ENCODE results near the gene ADRA1B. TPM values are rescaled to one million over a fixed set of nuclear protein-coding genes. Genes with fewer than 3 reads are reported as not detected.
A peak's percentile ranks its signal among the peaks of the same experiment; 100 is the strongest.

ADRA1B gene
- total and polyA plus RNA-seq, 4 donors: 2.1 to 11.6 (median 7.0) TPM

GRCh38 chr5:159899067-159900049 lies 16.9 kb upstream of the ADRA1B start:
- H3K4me1 ChIP-seq (ENCODE audit: control insufficient read depth, insufficient read depth, low read length): peaks cover 4% of the 10 kb centered on the region
- H3K9me3 ChIP-seq (ENCODE audit: control insufficient read depth, insufficient read depth, low read length): no peaks in the 10 kb centered on the region
- 73% methylated on average over 2 of the region's 4 CpGs for WGBS (ENCODE audit: insufficient coverage)
- H3K4me3 ChIP-seq (ENCODE audit: low read depth, low read length): no peak overlapping the region
- no peak overlapping the region for H3K27ac ChIP-seq (ENCODE audit: low read depth, low read length)
- no peaks in the 10 kb centered on the region for H3K36me3 ChIP-seq (ENCODE audit: control insufficient read depth, insufficient read depth, low read length)
- H3K27me3 ChIP-seq (ENCODE audit: control insufficient read depth, insufficient read depth, low read length): no peaks in the 10 kb centered on the region
- DNase-seq (ENCODE audit: low read depth in 4 of 6, low spot score in 6 of 6): peak in 1 of 6 donors; percentile 28

GRCh38 chr5:159901308-159901707 lies 15.0 kb upstream of the ADRA1B start:
- Histone ChIP-seq H3K27ac (ENCODE audit: low read depth, low read length) (no peak overlapping the region), H3K36me3 (ENCODE audit: control insufficient read depth, insufficient read depth, low read length) (no peaks in the 10 kb centered on the region), H3K9me3 (ENCODE audit: control insufficient read depth, insufficient read depth, low read length) (no peaks in the 10 kb centered on the region), H3K4me1 (ENCODE audit: control insufficient read depth, insufficient read depth, low read length) (peaks cover 4% of the 10 kb centered on the region), H3K4me3 (ENCODE audit: low read depth, low read length) (no peak overlapping the region), H3K27me3 (ENCODE audit: control insufficient read depth, insufficient read depth, low read length) (no peaks in the 10 kb centered on the region)
- DNase-seq (ENCODE audit: low read depth in 4 of 6, low spot score in 6 of 6): no peak
- WGBS (ENCODE audit: insufficient coverage): no CpG with 5 or more reads among the region's 1 CpG

- Histone ChIP-seq H3K36me3 (ENCODE audit: control insufficient read depth, insufficient read depth, low read length) (no peaks in the 10 kb centered on the region), H3K27ac (ENCODE audit: low read depth, low read length) (no peak overlapping the region), H3K4me1 (ENCODE audit: control insufficient read depth, insufficient read depth, low read length) (peaks cover 4% of the 10 kb centered on the region), H3K4me3 (ENCODE audit: low read depth, low read length) (no peak overlapping the region), H3K9me3 (ENCODE audit: control insufficient read depth, insufficient read depth, low read length) (no peaks in the 10 kb centered on the region), H3K27me3 (ENCODE audit: control insufficient read depth, insufficient read depth, low read length) (no peaks in the 10 kb centered on the region)
- no peak for DNase-seq (ENCODE audit: low read depth in 4 of 6, low spot score in 6 of 6)
Measured at GRCh38 chr5:159901772-159902171, 14.5 kb upstream of the ADRA1B start.

GRCh38 chr5:159902444-159903121 lies 13.7 kb upstream of the ADRA1B start:
- Histone ChIP-seq H3K36me3 (ENCODE audit: control insufficient read depth, insufficient read depth, low read length) (no peaks in the 10 kb centered on the region), H3K4me3 (ENCODE audit: low read depth, low read length) (no peak overlapping the region), H3K27me3 (ENCODE audit: control insufficient read depth, insufficient read depth, low read length) (no peaks in the 10 kb centered on the region), H3K27ac (ENCODE audit: low read depth, low read length) (no peak overlapping the region), H3K4me1 (ENCODE audit: control insufficient read depth, insufficient read depth, low read length) (peaks cover 4% of the 10 kb centered on the region), H3K9me3 (ENCODE audit: control insufficient read depth, insufficient read depth, low read length) (no peaks in the 10 kb centered on the region)
- DNase-seq (ENCODE audit: low read depth in 4 of 6, low spot score in 6 of 6): no peak
- WGBS (ENCODE audit: insufficient coverage): 49% methylated on average over 6 of the region's 8 CpGs

- no peak for DNase-seq (ENCODE audit: low read depth in 4 of 6, low spot score in 6 of 6)
- WGBS (ENCODE audit: insufficient coverage): no CpG with 5 or more reads among the region's 1 CpG
- Histone ChIP-seq H3K9me3 (ENCODE audit: control insufficient read depth, insufficient read depth, low read length) (no peaks in the 10 kb centered on the region), H3K4me1 (ENCODE audit: control insufficient read depth, insufficient read depth, low read length) (no peaks in the 10 kb centered on the region), H3K27ac (ENCODE audit: low read depth, low read length) (no peak overlapping the region), H3K4me3 (ENCODE audit: low read depth, low read length) (no peak overlapping the region), H3K27me3 (ENCODE audit: control insufficient read depth, insufficient read depth, low read length) (no peaks in the 10 kb centered on the region), H3K36me3 (ENCODE audit: control insufficient read depth, insufficient read depth, low read length) (no peaks in the 10 kb centered on the region)
Measured at GRCh38 chr5:159903131-159903530, 13.2 kb upstream of the ADRA1B start.

- no peak overlapping the region for H3K27ac ChIP-seq (ENCODE audit: low read depth, low read length)
- H3K4me3 ChIP-seq (ENCODE audit: low read depth, low read length): no peak overlapping the region
- H3K4me1 ChIP-seq (ENCODE audit: control insufficient read depth, insufficient read depth, low read length): peaks cover 12% of the 10 kb centered on the region
- DNase-seq (ENCODE audit: low read depth in 4 of 6, low spot score in 6 of 6): no peak
- WGBS (ENCODE audit: insufficient coverage): 80% methylated on average over 1 of the region's 1 CpG
- H3K36me3 ChIP-seq (ENCODE audit: control insufficient read depth, insufficient read depth, low read length): no peaks in the 10 kb centered on the region
- no peaks in the 10 kb centered on the region for H3K27me3 ChIP-seq (ENCODE audit: control insufficient read depth, insufficient read depth, low read length)
- no peaks in the 10 kb centered on the region for H3K9me3 ChIP-seq (ENCODE audit: control insufficient read depth, insufficient read depth, low read length)
Measured at GRCh38 chr5:159904874-159905273, 11.4 kb upstream of the ADRA1B start.

- DNase-seq (ENCODE audit: low read depth in 4 of 6, low spot score in 6 of 6): no peak
- Histone ChIP-seq H3K36me3 (ENCODE audit: control insufficient read depth, insufficient read depth, low read length) (no peaks in the 10 kb centered on the region), H3K27me3 (ENCODE audit: control insufficient read depth, insufficient read depth, low read length) (no peaks in the 10 kb centered on the region)
Measured at GRCh38 chr5:159905496-159905895, 10.8 kb upstream of the ADRA1B start.

GRCh38 chr5:159906463-159906862 lies 9.8 kb upstream of the ADRA1B start:
- 100% methylated on average over 2 of the region's 2 CpGs for WGBS (ENCODE audit: insufficient coverage)
- Histone ChIP-seq H3K27ac (ENCODE audit: low read depth, low read length) (no peak overlapping the region), H3K4me1 (ENCODE audit: control insufficient read depth, insufficient read depth, low read length) (peaks cover 12% of the 10 kb centered on the region), H3K27me3 (ENCODE audit: control insufficient read depth, insufficient read depth, low read length) (no peaks in the 10 kb centered on the region), H3K4me3 (ENCODE audit: low read depth, low read length) (no peak overlapping the region), H3K36me3 (ENCODE audit: control insufficient read depth, insufficient read depth, low read length) (no peaks in the 10 kb centered on the region), H3K9me3 (ENCODE audit: control insufficient read depth, insufficient read depth, low read length) (no peaks in the 10 kb centered on the region)
- DNase-seq (ENCODE audit: low read depth in 4 of 6, low spot score in 6 of 6): no peak

More at GRCh38 chr5:159905496-159905895, 10.8 kb upstream of the ADRA1B start:
- Histone ChIP-seq H3K4me3 (ENCODE audit: low read depth, low read length) (no peak overlapping the region), H3K4me1 (ENCODE audit: control insufficient read depth, insufficient read depth, low read length) (peaks cover 12% of the 10 kb centered on the region), H3K27ac (ENCODE audit: low read depth, low read length) (no peak overlapping the region), H3K9me3 (ENCODE audit: control insufficient read depth, insufficient read depth, low read length) (no peaks in the 10 kb centered on the region)

GRCh38 chr5:159906943-159907342 lies 9.3 kb upstream of the ADRA1B start:
- 69% methylated on average over 2 of the region's 3 CpGs for WGBS (ENCODE audit: insufficient coverage)
- Histone ChIP-seq H3K4me1 (ENCODE audit: control insufficient read depth, insufficient read depth, low read length) (peaks cover 12% of the 10 kb centered on the region), H3K27ac (ENCODE audit: low read depth, low read length) (no peak overlapping the region), H3K36me3 (ENCODE audit: control insufficient read depth, insufficient read depth, low read length) (no peaks in the 10 kb centered on the region), H3K27me3 (ENCODE audit: control insufficient read depth, insufficient read depth, low read length) (no peaks in the 10 kb centered on the region), H3K4me3 (ENCODE audit: low read depth, low read length) (no peak overlapping the region), H3K9me3 (ENCODE audit: control insufficient read depth, insufficient read depth, low read length) (no peaks in the 10 kb centered on the region)
- DNase-seq (ENCODE audit: low read depth in 4 of 6, low spot score in 6 of 6): no peak
